ENCODE measurements around the gene FHOD3. TPM values are rescaled to one million over a fixed set of nuclear protein-coding genes. Genes with fewer than 3 reads are reported as not detected.

Gene FHOD3
- total and polyA plus RNA-seq, 11 donors, result 109 to 532 (median 262) TPM

GRCh38 chr18:36455931-36456330, 158.4 kb downstream of the FHOD3 start:
- Histone ChIP-seq H3K27ac (peak overlapping the region in 3 of 12 donors; percentile 16 to 85 (median 82)), H3K27me3 (no peaks in the 10 kb centered on the region), H3K4me1 (peaks cover 0 to 71% (median 22%) of the 10 kb centered on the region in 12 donors), H3K9me3 (no peaks in the 10 kb centered on the region), H3K4me3 (no peak overlapping the region), H3K36me3 (no peaks in the 10 kb centered on the region)
- TF ChIP-seq CTCF (IDR thresholded peaks at IDR 0.05) (no peak), POLR2A (IDR thresholded peaks at IDR 0.05) (no peak)
- WGBS, 4 donors, result 78 to 90% (median 85%) methylated on average over 4 of the region's 4 CpGs
- intact Hi-C loops (cut with DNase I), result loop anchor here in 1 of 10 donors (5.0 kb wide), 1 partner anchor 34 kb away; no protein-coding TSS in a partner anchor
- no peak for ATAC-seq
- DNase-seq, result no peak

DNA sequence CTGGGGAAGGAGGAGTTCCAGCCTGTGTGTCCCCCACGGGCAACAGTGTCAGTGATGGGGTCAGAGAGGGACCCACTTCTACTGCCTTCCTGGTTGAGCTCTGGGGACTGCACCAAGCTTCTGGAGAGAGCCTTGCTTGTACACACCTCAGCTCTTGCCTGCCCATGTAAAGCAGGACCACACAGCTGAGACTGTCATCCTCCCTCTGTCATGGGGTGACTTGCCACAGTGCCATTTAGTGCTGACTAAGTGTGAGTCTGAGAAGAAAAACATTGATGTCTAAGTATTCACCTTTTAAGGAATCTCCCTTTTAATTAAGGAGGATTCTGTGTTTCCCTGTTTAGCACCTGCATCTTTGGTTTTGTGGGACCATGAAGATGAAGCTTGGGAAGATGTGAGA, 159.1 kb downstream of the FHOD3 start:
- Histone ChIP-seq H3K4me1 (peaks cover 0 to 65% (median 19%) of the 10 kb centered on the region in 12 donors), H3K27ac (peak overlapping the region in 7 of 12 donors; percentile 78 to 96 (median 83)), H3K4me3 (no peak overlapping the region), H3K36me3 (no peaks in the 10 kb centered on the region), H3K27me3 (no peaks in the 10 kb centered on the region), H3K9me3 (no peaks in the 10 kb centered on the region)
- DNase-seq, result no peak
- no peak for ATAC-seq
- WGBS, 4 donors, result 53 to 72% (median 61%) methylated on average over 1 of the region's 1 CpG
- TF ChIP-seq CTCF (IDR thresholded peaks at IDR 0.05), result no peak
- no peak for TF ChIP-seq POLR2A (IDR thresholded peaks at IDR 0.05)
- intact Hi-C loops (cut with DNase I), result loop anchor here in 1 of 10 donors (5.0 kb wide), 1 partner anchor 34 kb away; no protein-coding TSS in a partner anchor

- ATAC-seq (peak; percentile 61 to 74 (median 72)), DNase-seq (no peak)
- Histone ChIP-seq H3K4me1 (peaks cover 0 to 59% (median 17%) of the 10 kb centered on the region in 12 donors), H3K27ac (peak overlapping the region; percentile 38 to 96 (median 78)), H3K9me3 (no peaks in the 10 kb centered on the region), H3K36me3 (no peaks in the 10 kb centered on the region), H3K4me3 (peak overlapping the region in 2 of 12 donors; percentile 8 to 27), H3K27me3 (no peaks in the 10 kb centered on the region)
- TF ChIP-seq CTCF (IDR thresholded peaks at IDR 0.05), result no peak
- TF ChIP-seq POLR2A (IDR thresholded peaks at IDR 0.05), result no peak
- intact Hi-C loops (cut with DNase I), result loop anchor here in 1 of 10 donors (5.0 kb wide), 1 partner anchor 35 kb away; no protein-coding TSS in a partner anchor
- 22 to 31% (median 27%) methylated on average over 1 of the region's 1 CpG for whole genome bisulfite sequencing, 4 donors
These were observed 160.2 kb downstream of the FHOD3 start for GRCh38 chr18:36457683-36458082.

DNA sequence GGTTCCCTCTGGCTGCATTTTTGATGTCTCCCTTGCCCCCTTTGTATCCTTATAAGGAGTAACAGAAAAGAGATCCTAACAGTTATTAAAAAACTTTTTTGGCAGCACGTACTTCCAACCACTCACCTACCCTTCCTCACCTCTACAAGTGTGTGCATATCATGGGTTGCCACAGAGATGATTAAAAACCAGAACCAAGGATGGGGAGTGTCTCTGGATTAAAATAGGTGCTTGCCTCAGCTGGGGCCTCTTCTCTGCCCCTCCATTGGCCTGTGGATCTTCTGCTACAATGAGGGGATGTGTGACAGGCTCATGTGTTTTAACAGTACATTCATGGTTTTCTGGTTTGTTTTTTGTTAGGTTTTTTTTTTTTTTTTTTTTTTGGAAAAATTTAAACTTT, 160.8 kb downstream of the FHOD3 start:
- Histone ChIP-seq H3K36me3 (no peaks in the 10 kb centered on the region), H3K27ac (peak overlapping the region; percentile 38 to 96 (median 78)), H3K4me3 (no peak overlapping the region), H3K9me3 (no peaks in the 10 kb centered on the region), H3K27me3 (no peaks in the 10 kb centered on the region), H3K4me1 (peaks cover 0 to 53% (median 16%) of the 10 kb centered on the region in 12 donors)
- no peak for TF ChIP-seq CTCF (IDR thresholded peaks at IDR 0.05)
- intact Hi-C loops (cut with DNase I), result loop anchor here in 1 of 10 donors (5.0 kb wide), 1 partner anchor 36 kb away; no protein-coding TSS in a partner anchor
- ATAC-seq, result peak in 2 of 4 donors; percentile 32 to 51
- 36 to 59% (median 49%) methylated on average over 1 of the region's 1 CpG for WGBS, 4 donors
- no peak for DNase-seq
